AG08396 (cell line): ENCODE results near the gene KIF5C.
"Not testable (repeated sequence)": the region's sequence is repeated elsewhere in the genome, so short reads cannot be mapped to it uniquely, and the experiment has no call there.

Experiments used
- DNase-seq: peaks from one replicate; pipeline ENCODE4 v3.0.0; 2012; ENCODE audit warnings: low spot score, mixed read lengths

Gene KIF5C

GRCh38 chr2:148966438-148966758, 91.4 kb downstream of the KIF5C start:
- DNase-seq, result no peak

- DNase-seq, result no peak
These were observed 92.0 kb downstream of the KIF5C start for GRCh38 chr2:148967056-148967455.

GRCh38 chr2:148967578-148967977, 92.6 kb downstream of the KIF5C start:
- no peak for DNase-seq

- DNase-seq, result no peak
These were observed 93.3 kb downstream of the KIF5C start for GRCh38 chr2:148968301-148968700.

GRCh38 chr2:148968776-148969319, 93.8 kb downstream of the KIF5C start:
- DNase-seq, result no peak

GRCh38 chr2:148969659-148970061, 94.6 kb downstream of the KIF5C start:
- no peak for DNase-seq

GRCh38 chr2:148970385-148970784, 95.4 kb downstream of the KIF5C start:
- no peak for DNase-seq

- no peak for DNase-seq
These were observed 96.5 kb downstream of the KIF5C start for GRCh38 chr2:148971547-148971946.

- no peak for DNase-seq
These were observed 99.1 kb downstream of the KIF5C start for GRCh38 chr2:148974095-148974494.

- DNase-seq, result no peak
These were observed 103.1 kb downstream of the KIF5C start for GRCh38 chr2:148978026-148978685.

GRCh38 chr2:148978706-148979105, 103.7 kb downstream of the KIF5C start:
- no peak for DNase-seq

- no peak for DNase-seq
These were observed 104.3 kb downstream of the KIF5C start for GRCh38 chr2:148979164-148979918.

- DNase-seq, result no peak
These were observed 104.9 kb downstream of the KIF5C start for GRCh38 chr2:148979919-148980277.

GRCh38 chr2:148980496-148980895, 105.5 kb downstream of the KIF5C start:
- not testable (repeated sequence) for DNase-seq

- no peak for DNase-seq
These were observed 106.3 kb downstream of the KIF5C start for GRCh38 chr2:148981324-148981723.

GRCh38 chr2:148981781-148982180, 106.8 kb downstream of the KIF5C start:
- DNase-seq, result no peak

GRCh38 chr2:148982282-148982681, 107.3 kb downstream of the KIF5C start:
- DNase-seq, result no peak

- DNase-seq, result no peak
These were observed 108.9 kb downstream of the KIF5C start for GRCh38 chr2:148983896-148984295.

- DNase-seq, result no peak
These were observed 109.4 kb downstream of the KIF5C start for GRCh38 chr2:148984449-148984848.

GRCh38 chr2:148987286-148987685, 112.3 kb downstream of the KIF5C start:
- no peak for DNase-seq

GRCh38 chr2:148988337-148988736, 113.3 kb downstream of the KIF5C start:
- no peak for DNase-seq

- DNase-seq, result peak; percentile 76
These were observed 115.0 kb downstream of the KIF5C start for GRCh38 chr2:148989882-148990493.

- DNase-seq, result no peak
These were observed 115.9 kb downstream of the KIF5C start for GRCh38 chr2:148990968-148991367.
